Astrocyte (in vitro differentiated cells and primary cell): ENCODE results near the gene HSF2BP.

Experiments used
- CTCF ChIP-seq: IDR thresholded peaks from 2 replicates; pipeline ENCODE4 v1.5.1; 2011; ENCODE audit warnings: low read depth, mild to moderate bottlenecking, inconsistent platforms, low read length, moderate library complexity; ENCODE audit not compliant: insufficient read depth
- EZH2 ChIP-seq: IDR thresholded peaks from 2 replicates; pipeline ENCODE4 v1.6.1; 2012; ENCODE audit warnings: mild to moderate bottlenecking, low read length, inconsistent platforms; ENCODE audit not compliant: insufficient read depth

GRCh38 chr21:43598416-43599120 is 60.7 kb downstream of the HSF2BP start:
- no peak for TF ChIP-seq CTCF
- no peak for TF ChIP-seq EZH2
